AG10803 (cell line): Measurements from ENCODE around the gene TLR10.
A peak's percentile ranks its signal among the peaks of the same experiment; 100 is the strongest.

Source experiments
- DNase-seq: peaks from one replicate; pipeline ENCODE4 v3.0.0; 2010; ENCODE audit warnings: low read depth
- H3K4me3 ChIP-seq: 2 replicates; pipeline ENCODE4 v1.5.1; 2011; ENCODE audit warnings: mild to moderate bottlenecking, low read length, control low read depth
- CTCF ChIP-seq: conservative IDR thresholded peaks from 2 replicates; pipeline ENCODE4 v1.5.1; 2011; ENCODE audit warnings: mild to moderate bottlenecking, low read length, control low read depth, inconsistent platforms

Gene TLR10

GRCh38 chr4:38751341-38752010, 31.3 kb downstream of the TLR10 start:
- no peak for DNase-seq
- no peak overlapping the region for H3K4me3 ChIP-seq
- TF ChIP-seq CTCF: no peak

DNA sequence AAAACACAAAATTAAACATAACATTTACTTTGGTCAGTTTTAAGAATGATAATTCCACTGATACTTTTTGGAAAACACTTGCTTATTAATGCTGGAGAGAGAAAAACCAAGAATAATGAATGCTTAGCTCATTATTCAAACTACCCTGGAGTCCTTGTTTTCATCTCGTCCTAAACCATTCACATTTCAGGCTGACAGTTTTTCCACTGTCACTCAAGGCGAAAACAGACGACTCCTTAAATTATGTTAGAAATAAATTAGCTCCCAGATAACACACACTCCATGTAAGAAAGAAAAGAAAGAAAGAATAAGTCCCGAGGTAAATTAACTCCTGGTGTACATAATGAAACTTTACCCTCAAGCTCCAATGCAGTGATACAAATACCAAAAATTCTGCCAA, 33.5 kb downstream of the TLR10 start:
- H3K4me3 ChIP-seq: no peak overlapping the region
- TF ChIP-seq CTCF: no peak
- DNase-seq: no peak

- no peak for DNase-seq
These were observed 35.2 kb downstream of the TLR10 start for GRCh38 chr4:38747629-38748028.

GRCh38 chr4:38745881-38746280, 36.9 kb downstream of the TLR10 start:
- no peak for TF ChIP-seq CTCF
- DNase-seq: no peak
- no peak overlapping the region for H3K4me3 ChIP-seq

More at GRCh38 chr4:38747629-38748028, 35.2 kb downstream of the TLR10 start:
- TF ChIP-seq CTCF: no peak
- no peak overlapping the region for H3K4me3 ChIP-seq

DNA sequence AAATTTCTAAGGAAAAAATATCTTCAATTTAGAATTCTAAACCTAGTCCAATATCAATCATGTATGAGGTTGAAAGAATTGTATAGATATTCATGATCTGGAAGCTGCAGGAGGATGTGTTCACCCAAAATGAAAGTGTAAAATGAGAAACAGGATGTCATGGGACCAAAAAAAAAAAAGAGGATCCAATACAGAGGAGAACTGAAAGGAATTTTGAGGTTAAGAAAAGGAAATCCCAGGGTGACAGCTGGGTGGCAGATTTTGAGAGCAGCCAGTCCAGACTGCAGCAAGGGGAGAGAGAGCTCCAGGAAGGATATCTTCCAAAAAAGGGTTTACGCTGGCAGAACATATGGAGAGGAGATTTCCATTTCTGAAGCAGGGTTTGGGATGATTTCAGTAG, 38.9 kb downstream of the TLR10 start:
- DNase-seq: peak; percentile 46
- no peak overlapping the region for H3K4me3 ChIP-seq
- no peak for TF ChIP-seq CTCF

- no peak for TF ChIP-seq CTCF
- no peak for DNase-seq
- H3K4me3 ChIP-seq: no peak overlapping the region
These were observed 42.5 kb downstream of the TLR10 start for GRCh38 chr4:38740303-38740702.

GRCh38 chr4:38738940-38739803, 43.6 kb downstream of the TLR10 start:
- DNase-seq: no peak
- H3K4me3 ChIP-seq: no peak overlapping the region
- TF ChIP-seq CTCF: no peak
